Stomach (tissue), 4 donors: ENCODE results near the gene SFTPA2.
"Not testable (repeated sequence)": the region's sequence is repeated elsewhere in the genome, so short reads cannot be mapped to it uniquely, and the experiment has no call there.

Source experiments
- CTCF ChIP-seq, 7 experiments: fragments of 450-650 bp in 4 of 7; fragments of 200-600 bp in 3 of 7; sonication (generic) in 3 of 7; IDR thresholded peaks; one replicate each; pipeline ENCODE4 v1.5.1; 2016 to 2019; ENCODE audit warnings: antibody characterized with exemption in 7 of 7, control low read depth in 2 of 7, mild to moderate bottlenecking in 1 of 7
- EP300 ChIP-seq: sonication (generic); formaldehyde crosslinking; IDR thresholded peaks from one replicate; pipeline ENCODE4 v1.6.1; 2017; ENCODE audit warnings: antibody characterized with exemption
- POLR2A ChIP-seq, 4 donors: fragments of 450-650 bp; IDR thresholded peaks; one replicate each; pipeline ENCODE4 v1.6.1; 2016; ENCODE audit warnings: antibody characterized with exemption in 4 of 4, control low read depth in 2 of 4, mild to moderate bottlenecking in 1 of 4, moderate library complexity in 1 of 4

DNA sequence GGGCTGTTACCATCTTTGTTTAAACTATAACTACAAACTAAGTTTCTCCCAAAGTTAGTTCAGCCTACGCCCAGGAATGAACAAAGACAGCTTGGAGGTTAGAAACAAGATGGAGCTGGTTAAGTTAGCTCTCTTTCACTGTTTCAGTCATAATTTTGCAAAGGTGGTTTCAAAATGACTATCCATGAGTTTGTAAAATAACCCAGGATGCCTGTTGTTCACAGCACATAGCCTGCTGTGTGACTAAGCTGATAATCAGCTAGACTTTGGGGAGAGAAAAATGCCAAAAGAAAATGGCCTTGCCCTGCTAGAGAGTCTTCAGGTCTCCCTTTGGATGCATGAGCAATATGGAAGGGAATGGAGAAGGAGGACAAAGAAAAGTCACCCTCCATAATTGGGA is 19.3 kb downstream of the SFTPA2 start:
- TF ChIP-seq POLR2A (IDR thresholded peaks at IDR 0.05); CTCF (IDR thresholded peaks at IDR 0.05); EP300: not testable (repeated sequence)
